H9 (cell line): ENCODE data around the gene LYZL4. TPM values are rescaled to one million over a fixed set of nuclear protein-coding genes. Genes with fewer than 3 reads are reported as not detected.

ENCODE experiments used
- DNase-seq: peaks from one replicate; pipeline ENCODE4 v3.0.0-alpha.2; 2017
- H2AFZ ChIP-seq: one replicate; pipeline ENCODE4 v1.6.1; 2013; ENCODE audit warnings: mild to moderate bottlenecking, low read length, control low read depth, moderate library complexity
- H2AK5ac ChIP-seq: 2 replicates; pipeline ENCODE4 v1.6.1; 2013; ENCODE audit warnings: low read length, control low read depth, mixed read lengths; ENCODE audit not compliant: insufficient read length
- H2BK120ac ChIP-seq: one replicate; pipeline ENCODE4 v1.6.1; 2013; ENCODE audit warnings: low read depth, mild to moderate bottlenecking, low read length, control low read depth, inconsistent platforms; ENCODE audit not compliant: poor library complexity, severe bottlenecking
- H2BK12ac ChIP-seq: 2 replicates; pipeline ENCODE4 v1.6.1; 2013; ENCODE audit warnings: low read length, control low read depth, mixed read lengths, low read depth; ENCODE audit not compliant: insufficient read length
- H2BK15ac ChIP-seq: 2 replicates; pipeline ENCODE4 v1.6.1; 2013; ENCODE audit warnings: low read depth, low read length, control low read depth
- H2BK20ac ChIP-seq: one replicate; pipeline ENCODE4 v1.6.1; 2013; ENCODE audit warnings: low read depth, mild to moderate bottlenecking, low read length, control low read depth, inconsistent platforms; ENCODE audit not compliant: poor library complexity, severe bottlenecking
- H2BK5ac ChIP-seq: 2 replicates; pipeline ENCODE4 v1.6.1; 2013; ENCODE audit warnings: low read length, control low read depth, mixed read lengths; ENCODE audit not compliant: insufficient read length
- H3K14ac ChIP-seq: 2 replicates; pipeline ENCODE4 v1.6.1; 2013; ENCODE audit warnings: low read length, control low read depth; ENCODE audit not compliant: insufficient read depth
- H3K18ac ChIP-seq: 2 replicates; pipeline ENCODE4 v1.6.1; 2013; ENCODE audit warnings: low read depth, mild to moderate bottlenecking, mixed read lengths, low read length, control low read depth; ENCODE audit not compliant: insufficient read length
- H3K23ac ChIP-seq: 2 replicates; pipeline ENCODE4 v1.6.1; 2013; ENCODE audit warnings: low read length, control low read depth, mixed read lengths, low read depth; ENCODE audit not compliant: insufficient read length
- H3K23me2 ChIP-seq: 2 replicates; pipeline ENCODE4 v1.6.1; 2013; ENCODE audit warnings: low read depth, mild to moderate bottlenecking, mixed read lengths, low read length, control low read depth; ENCODE audit not compliant: insufficient read length, poor library complexity, severe bottlenecking
- H3K27ac ChIP-seq: 2 replicates; pipeline ENCODE4 v1.5.1; 2013; ENCODE audit warnings: low read length, control low read depth, mixed read lengths, low read depth; ENCODE audit not compliant: insufficient read length
- H3K27me3 ChIP-seq: 2 replicates; pipeline ENCODE4 v1.6.1; 2013; ENCODE audit warnings: low read length, control low read depth, inconsistent platforms; ENCODE audit not compliant: insufficient read depth
- H3K4ac ChIP-seq: 2 replicates; pipeline ENCODE4 v1.6.1; 2013; ENCODE audit warnings: low read depth, mild to moderate bottlenecking, control low read depth, inconsistent platforms, low read length, moderate library complexity
- H3K4me1 ChIP-seq: 2 replicates; pipeline ENCODE4 v1.6.1; 2013; ENCODE audit warnings: low read length, control low read depth, inconsistent platforms; ENCODE audit not compliant: insufficient read depth
- H3K4me2 ChIP-seq: 2 replicates; pipeline ENCODE4 v1.6.1; 2013; ENCODE audit warnings: low read length, control low read depth, mixed read lengths; ENCODE audit not compliant: insufficient read length, insufficient read depth
- H3K56ac ChIP-seq: 2 replicates; pipeline ENCODE4 v1.6.1; 2013; ENCODE audit warnings: low read depth, mild to moderate bottlenecking, mixed read lengths, low read length, control low read depth; ENCODE audit not compliant: insufficient read length
- H3K79me1 ChIP-seq: 2 replicates; pipeline ENCODE4 v1.6.1; 2013; ENCODE audit warnings: low read depth, mild to moderate bottlenecking, moderate library complexity, low read length, control low read depth, inconsistent platforms; ENCODE audit not compliant: insufficient read depth, poor library complexity, severe bottlenecking
- H3K79me2 ChIP-seq: 2 replicates; pipeline ENCODE4 v1.6.1; 2013; ENCODE audit warnings: low read length, control low read depth, inconsistent platforms; ENCODE audit not compliant: insufficient read depth
- H3K9ac ChIP-seq: 2 replicates; pipeline ENCODE4 v1.6.1; 2013; ENCODE audit warnings: low read length, control low read depth, mixed read lengths; ENCODE audit not compliant: insufficient read length; ENCODE audit errors: extremely low read depth
- H3K9me3 ChIP-seq: one replicate; pipeline ENCODE4 v1.6.1; 2013; ENCODE audit warnings: low read depth, low read length, inconsistent platforms; ENCODE audit not compliant: control insufficient read depth
- H3T11ph ChIP-seq: one replicate; pipeline ENCODE4 v1.6.1; 2013; ENCODE audit warnings: mild to moderate bottlenecking, low read length, control low read depth, inconsistent platforms
- H4K20me1 ChIP-seq: one replicate; pipeline ENCODE4 v1.6.1; 2013; ENCODE audit not compliant: control insufficient read depth, insufficient read length, insufficient read depth
- H4K5ac ChIP-seq: 2 replicates; pipeline ENCODE4 v1.6.1; 2013; ENCODE audit warnings: low read depth, mild to moderate bottlenecking, mixed read lengths, low read length, control low read depth; ENCODE audit not compliant: insufficient read length
- H4K8ac ChIP-seq: replicated peaks from 2 replicates; pipeline ENCODE4 v1.6.1; 2013; ENCODE audit warnings: low read length, control low read depth, mixed read lengths, low read depth; ENCODE audit not compliant: insufficient read length
- H4K91ac ChIP-seq: 2 replicates; pipeline ENCODE4 v1.6.1; 2013; ENCODE audit warnings: low read depth, mild to moderate bottlenecking, moderate library complexity, mixed read lengths, low read length, control low read depth; ENCODE audit not compliant: insufficient read length
- H3K27ac Mint-ChIP-seq, 3 experiments: 2 replicates in 2 of 3; 3 replicates in 1 of 3; pipeline ENCODE4 v1.8.0; 2020 to 2021; ENCODE audit warnings: mixed read lengths in 3 of 3, mild to moderate bottlenecking in 1 of 3, moderate library complexity in 1 of 3
- H3K27me3 Mint-ChIP-seq: 2 replicates; pipeline ENCODE4 v1.8.0; 2021; ENCODE audit warnings: low read depth, mild to moderate bottlenecking, moderate library complexity, mixed read lengths
- H3K36me3 Mint-ChIP-seq, 3 experiments: 2 replicates in 2 of 3; 3 replicates in 1 of 3; pipeline ENCODE4 v1.8.0; 2020 to 2021; ENCODE audit warnings: low read depth in 3 of 3, mixed read lengths in 3 of 3; ENCODE audit not compliant: insufficient read depth in 1 of 3
- H3K4me1 Mint-ChIP-seq, 2 experiments: 2 replicates each; pipeline ENCODE4 v1.8.0; 2020; ENCODE audit warnings: mixed read lengths in 2 of 2
- H3K4me3 Mint-ChIP-seq, 2 experiments: 2 replicates in 1 of 2; 3 replicates in 1 of 2; pipeline ENCODE4 v1.8.0; 2020 to 2021; ENCODE audit warnings: mild to moderate bottlenecking in 2 of 2, mixed read lengths in 2 of 2, moderate library complexity in 1 of 2
- H3K9me3 Mint-ChIP-seq, 2 experiments: 2 replicates in 1 of 2; 3 replicates in 1 of 2; pipeline ENCODE4 v1.8.0; 2020; ENCODE audit warnings: mild to moderate bottlenecking in 2 of 2, mixed read lengths in 2 of 2, moderate library complexity in 1 of 2
- CTCF ChIP-seq: fragments of 200-600 bp; sonication (generic); conservative IDR thresholded peaks from 3 replicates; pipeline ENCODE4 v1.8.0; 2021; ENCODE audit warnings: antibody characterized with exemption, mild to moderate bottlenecking
- WGBS: extraction: QIAGEN DNeasy Blood & Tissue Kit; methylation state at CpG from one replicate; pipeline ENCODE4 v1.1.7; 2013; ENCODE audit warnings: missing lambda C conversion rate, low lambda C conversion rate, mixed read lengths; ENCODE audit not compliant: insufficient read length; ENCODE audit errors: extremely low coverage; 5-methylcytosine and 5-hydroxymethylcytosine counted together
- total RNA-seq: library from RNA; stranded (reverse); gene quantifications from 2 replicates; pipeline ENCODE4 v1.2.1, GENCODE V29; 2021

LYZL4 gene
- total RNA-seq, 1 experiment from 2014 or later: not detected

GRCh38 chr3:42366550-42366949, 43.9 kb downstream of the LYZL4 start:
- no peak overlapping the region for H2AFZ ChIP-seq
- no peak overlapping the region for H3T11ph ChIP-seq
- H3K9me3 ChIP-seq: no peaks in the 10 kb centered on the region
- TF ChIP-seq CTCF: no peak
- H2AK5ac ChIP-seq: no peak overlapping the region
- H3K9ac ChIP-seq: no peak overlapping the region
- H4K5ac ChIP-seq: no peak overlapping the region
- Mint-ChIP-seq H3K9me3 (peaks cover 17 to 18% of the 10 kb centered on the region in 2 experiments), H3K4me1 (peaks cover 21 to 30% of the 10 kb centered on the region in 2 experiments), H3K36me3 (peaks cover 3 to 21% (median 14%) of the 10 kb centered on the region in 3 experiments; a peak in 6 of 7 replicates), H3K27me3 (peaks cover 3% of the 10 kb centered on the region; the same call in 1 of the 2 replicates), H3K27ac (peak overlapping the region in 2 of 3 experiments; percentile 14 to 24; a peak in 1 of 7 replicates), H3K4me3 (no peak overlapping the region)
- no peak overlapping the region for H4K8ac ChIP-seq
- no peaks in the 10 kb centered on the region for H3K27me3 ChIP-seq
- peaks cover 8% of the 10 kb centered on the region; the same call in 1 of the 2 replicates for H3K4me1 ChIP-seq
- no peak overlapping the region for H2BK120ac ChIP-seq
- H2BK12ac ChIP-seq: no peak overlapping the region
- no peak overlapping the region for H3K23ac ChIP-seq
- H3K56ac ChIP-seq: no peak overlapping the region
- no peaks in the 10 kb centered on the region for H3K79me2 ChIP-seq
- no CpG with 5 or more reads among the region's 3 CpGs for WGBS
- no peak overlapping the region for H3K18ac ChIP-seq
- no peak overlapping the region for H4K91ac ChIP-seq
- no peaks in the 10 kb centered on the region for H4K20me1 ChIP-seq
- no peak overlapping the region for H2BK15ac ChIP-seq
- no peak overlapping the region for H3K4me2 ChIP-seq
- no peak overlapping the region for H2BK20ac ChIP-seq
- no peak overlapping the region for H3K14ac ChIP-seq
- H3K23me2 ChIP-seq: no peaks in the 10 kb centered on the region
- no peak for DNase-seq
- no peak overlapping the region for H3K27ac ChIP-seq
- H3K4ac ChIP-seq: no peak overlapping the region
- H3K79me1 ChIP-seq: no peaks in the 10 kb centered on the region
- H2BK5ac ChIP-seq: no peak overlapping the region
